NCI-H146 treated with DMSO at 0.1 percent for 48 hours (cell line): Measurements from ENCODE around the gene DDIT3.

Experiments
- DNase-seq: peaks from one replicate; lab custom pipeline; 2025; ENCODE audit not compliant: unreplicated experiment; lab: John Stamatoyannopoulos, UW

Gene DDIT3

GRCh38 chr12:57547288-57548012 lies 27.1 kb upstream of the DDIT3 start:
- no peak for DNase-seq

- peak; percentile 94 for DNase-seq
Observed at GRCh38 chr12:57546438-57547287, 26.3 kb upstream of the DDIT3 start, which contains the start of gene DCTN2. Gene DCTN2, minus strand, starts transcription at chr12:57547192. Its CDS starts 129 bp downstream, at chr12:57547063.

GRCh38 chr12:57545809-57546437 lies 25.6 kb upstream of the DDIT3 start:
- DNase-seq = no peak

- no peak for DNase-seq
Observed at GRCh38 chr12:57543581-57543980, 23.3 kb upstream of the DDIT3 start.

GRCh38 chr12:57541717-57542116 lies 21.4 kb upstream of the DDIT3 start:
- DNase-seq = no peak

- no peak for DNase-seq
Observed at GRCh38 chr12:57541001-57541400, 20.7 kb upstream of the DDIT3 start.

GRCh38 chr12:57539134-57539768 lies 18.9 kb upstream of the DDIT3 start:
- DNase-seq = no peak

GRCh38 chr12:57536597-57536942 lies 16.3 kb upstream of the DDIT3 start:
- DNase-seq = no peak

- no peak for DNase-seq
Observed at GRCh38 chr12:57535764-57536596, 15.7 kb upstream of the DDIT3 start.

- DNase-seq = no peak
Observed at GRCh38 chr12:57534991-57535543, 14.8 kb upstream of the DDIT3 start.

- DNase-seq = no peak
Observed at GRCh38 chr12:57534250-57534649, 13.9 kb upstream of the DDIT3 start.

- DNase-seq = no peak
Observed at GRCh38 chr12:57533108-57533507, 12.8 kb upstream of the DDIT3 start.

- DNase-seq = no peak
Observed at GRCh38 chr12:57531836-57532235, 11.5 kb upstream of the DDIT3 start.

- no peak for DNase-seq
Observed at GRCh38 chr12:57530396-57531142, 10.3 kb upstream of the DDIT3 start.

GRCh38 chr12:57529831-57530230 lies 9.5 kb upstream of the DDIT3 start:
- DNase-seq = no peak

GRCh38 chr12:57528831-57529555 lies 8.7 kb upstream of the DDIT3 start:
- no peak for DNase-seq

- DNase-seq = no peak
Observed at GRCh38 chr12:57528176-57528575, 7.9 kb upstream of the DDIT3 start.

GRCh38 chr12:57527184-57527583 lies 6.9 kb upstream of the DDIT3 start:
- no peak for DNase-seq
